SU-DHL-6 (cell line): Measurements from ENCODE around the gene NT5C2.

Experiments used
- EZH2phosphoT487 ChIP-seq: fragments of 200-600 bp; sonication (generic), shearing (Covaris generic); conservative IDR thresholded peaks from 2 replicates; pipeline ENCODE4 v1.6.1; 2018; ENCODE audit warnings: mild to moderate bottlenecking, antibody characterized with exemption, low read length, moderate library complexity, mixed read lengths
- TF ChIP-seq, protein P1 (sequence below): fragments of 200-600 bp; sonication (generic); IDR thresholded peaks from one replicate; pipeline ENCODE4 v1.5.1; 2017; ENCODE audit warnings: antibody characterized with exemption, mild to moderate bottlenecking, low read length, moderate library complexity; ENCODE audit not compliant: insufficient read depth, poor library complexity, severe bottlenecking

DNA sequence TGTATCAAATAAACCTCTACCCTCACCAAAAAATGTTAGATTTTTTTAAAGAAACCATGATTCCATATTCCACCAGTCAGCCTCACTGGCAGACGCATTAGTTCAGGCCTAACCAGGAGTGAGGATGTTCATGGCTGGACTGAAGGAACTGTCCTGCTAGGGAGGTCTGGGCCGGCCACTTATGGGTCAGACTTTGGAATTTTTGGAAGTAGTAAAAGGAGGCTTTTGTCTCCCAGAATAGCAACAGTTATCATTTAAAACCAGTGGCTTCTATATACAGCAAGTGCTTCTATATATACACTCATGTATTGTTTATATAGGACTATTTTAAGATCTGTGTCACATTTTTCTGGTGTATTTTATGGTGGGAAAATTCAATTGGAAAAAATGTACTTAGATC lies 154.5 kb downstream of the NT5C2 start:
- TF ChIP-seq, protein P1, sequence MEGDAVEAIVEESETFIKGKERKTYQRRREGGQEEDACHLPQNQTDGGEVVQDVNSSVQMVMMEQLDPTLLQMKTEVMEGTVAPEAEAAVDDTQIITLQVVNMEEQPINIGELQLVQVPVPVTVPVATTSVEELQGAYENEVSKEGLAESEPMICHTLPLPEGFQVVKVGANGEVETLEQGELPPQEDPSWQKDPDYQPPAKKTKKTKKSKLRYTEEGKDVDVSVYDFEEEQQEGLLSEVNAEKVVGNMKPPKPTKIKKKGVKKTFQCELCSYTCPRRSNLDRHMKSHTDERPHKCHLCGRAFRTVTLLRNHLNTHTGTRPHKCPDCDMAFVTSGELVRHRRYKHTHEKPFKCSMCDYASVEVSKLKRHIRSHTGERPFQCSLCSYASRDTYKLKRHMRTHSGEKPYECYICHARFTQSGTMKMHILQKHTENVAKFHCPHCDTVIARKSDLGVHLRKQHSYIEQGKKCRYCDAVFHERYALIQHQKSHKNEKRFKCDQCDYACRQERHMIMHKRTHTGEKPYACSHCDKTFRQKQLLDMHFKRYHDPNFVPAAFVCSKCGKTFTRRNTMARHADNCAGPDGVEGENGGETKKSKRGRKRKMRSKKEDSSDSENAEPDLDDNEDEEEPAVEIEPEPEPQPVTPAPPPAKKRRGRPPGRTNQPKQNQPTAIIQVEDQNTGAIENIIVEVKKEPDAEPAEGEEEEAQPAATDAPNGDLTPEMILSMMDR = no peak
- no peak for TF ChIP-seq EZH2phosphoT487
